Measurements from ENCODE around the gene SUPT5H. TPM values are rescaled to one million over a fixed set of nuclear protein-coding genes. Genes with fewer than 3 reads are reported as not detected.
A peak's percentile ranks its signal among the peaks of the same experiment; 100 is the strongest.

SUPT5H gene
- total RNA-seq, 1 donor from 2014 or later, result 142 TPM

DNA sequence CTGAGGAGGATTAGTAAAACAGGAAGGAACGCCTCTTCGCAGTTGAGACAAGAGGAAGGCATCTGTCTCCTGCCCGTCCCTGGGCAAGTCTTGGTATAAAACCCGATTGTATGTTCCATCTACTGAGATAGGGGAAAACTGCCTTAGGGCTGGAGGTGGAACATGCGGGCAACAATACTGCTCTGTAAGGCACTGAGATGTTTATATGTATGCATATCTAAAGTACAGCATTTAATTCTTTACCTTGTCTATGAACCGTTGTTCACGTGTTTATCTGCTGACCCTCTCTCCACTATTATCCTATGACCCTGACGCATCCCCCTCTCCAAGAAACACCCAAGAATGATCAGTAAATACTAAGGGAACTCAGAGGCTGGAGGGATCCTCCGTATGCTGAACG, 34.5 kb downstream of the SUPT5H start:
- no peaks in the 10 kb centered on the region for H3K27me3 Mint-ChIP-seq
- H3K9me3 Mint-ChIP-seq, result no peaks in the 10 kb centered on the region
- no peak for DNase-seq (ENCODE audit: extremely low spot score, unreplicated experiment)
- peak overlapping the region; percentile 95 for H3K4me3 Mint-ChIP-seq
- TF ChIP-seq, protein P1, sequence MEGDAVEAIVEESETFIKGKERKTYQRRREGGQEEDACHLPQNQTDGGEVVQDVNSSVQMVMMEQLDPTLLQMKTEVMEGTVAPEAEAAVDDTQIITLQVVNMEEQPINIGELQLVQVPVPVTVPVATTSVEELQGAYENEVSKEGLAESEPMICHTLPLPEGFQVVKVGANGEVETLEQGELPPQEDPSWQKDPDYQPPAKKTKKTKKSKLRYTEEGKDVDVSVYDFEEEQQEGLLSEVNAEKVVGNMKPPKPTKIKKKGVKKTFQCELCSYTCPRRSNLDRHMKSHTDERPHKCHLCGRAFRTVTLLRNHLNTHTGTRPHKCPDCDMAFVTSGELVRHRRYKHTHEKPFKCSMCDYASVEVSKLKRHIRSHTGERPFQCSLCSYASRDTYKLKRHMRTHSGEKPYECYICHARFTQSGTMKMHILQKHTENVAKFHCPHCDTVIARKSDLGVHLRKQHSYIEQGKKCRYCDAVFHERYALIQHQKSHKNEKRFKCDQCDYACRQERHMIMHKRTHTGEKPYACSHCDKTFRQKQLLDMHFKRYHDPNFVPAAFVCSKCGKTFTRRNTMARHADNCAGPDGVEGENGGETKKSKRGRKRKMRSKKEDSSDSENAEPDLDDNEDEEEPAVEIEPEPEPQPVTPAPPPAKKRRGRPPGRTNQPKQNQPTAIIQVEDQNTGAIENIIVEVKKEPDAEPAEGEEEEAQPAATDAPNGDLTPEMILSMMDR (conservative IDR thresholded peaks at IDR 0.05), result no peak
- peaks cover 9% of the 10 kb centered on the region for H3K36me3 Mint-ChIP-seq
- peaks cover 22% of the 10 kb centered on the region for H3K4me1 Mint-ChIP-seq (ENCODE audit: unreplicated experiment)
- H3K27ac Mint-ChIP-seq, result peak overlapping the region; percentile 97

DNA sequence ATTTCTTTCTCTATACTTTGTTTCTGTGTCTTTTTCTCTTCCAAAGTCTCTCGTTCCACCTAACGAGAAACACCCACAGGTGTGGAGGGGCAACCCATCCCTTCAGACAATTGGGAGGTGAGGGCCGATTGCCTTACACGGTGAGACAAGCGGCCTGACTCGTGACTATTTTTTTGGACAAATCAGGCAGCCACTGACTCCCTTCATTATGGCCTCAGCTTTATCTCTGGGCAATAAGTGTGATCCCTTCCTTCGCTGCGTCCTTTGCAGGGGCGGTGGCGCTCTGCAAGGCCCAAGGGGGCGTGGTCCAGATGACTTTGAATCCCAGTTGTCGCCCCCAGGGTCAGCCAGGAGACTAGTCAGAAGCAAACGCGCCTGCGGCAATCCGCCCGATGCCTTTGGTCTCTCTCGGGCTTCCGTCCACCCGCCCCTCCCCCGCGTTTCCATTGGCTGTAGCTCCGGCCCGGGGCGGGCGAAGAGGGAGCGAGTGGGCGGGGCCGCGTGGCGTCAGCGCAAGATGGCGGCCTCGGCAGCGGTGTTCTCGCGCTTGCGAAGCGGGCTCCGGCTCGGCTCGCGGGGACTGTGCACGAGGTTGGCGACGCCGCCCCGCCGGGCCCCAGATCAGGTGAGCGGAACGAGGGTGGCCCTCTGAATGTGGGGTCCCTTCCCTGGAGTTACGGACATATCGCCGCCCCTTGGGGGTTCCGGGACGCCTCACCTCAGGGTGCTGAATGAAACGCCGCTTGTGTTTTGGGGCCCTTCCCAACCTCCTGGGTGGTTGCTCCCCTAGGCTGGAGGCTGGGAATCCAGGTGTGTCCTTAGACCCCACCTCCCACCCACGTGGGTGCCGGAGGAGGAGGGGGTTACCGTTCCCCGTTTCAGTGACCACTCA, 35.2 kb downstream of the SUPT5H start, which contains the start of gene TIMM50:
TIMM50 (plus strand) TSS at position 502 of the 892 bp plus-strand sequence; CDS start at position 518, 16 bp downstream.
- Mint-ChIP-seq H3K4me3 (peak within 1 kb of the TSS; percentile 95), H3K27me3 (no peaks in the 10 kb centered on the region), H3K9me3 (no peaks in the 10 kb centered on the region), H3K4me1 (ENCODE audit: unreplicated experiment) (peaks cover 22% of the 10 kb centered on the region), H3K27ac (peak within 1 kb of the TSS; percentile 97), H3K36me3 (peaks cover 9% of the 10 kb centered on the region)
- TF ChIP-seq, protein P1 (conservative IDR thresholded peaks at IDR 0.05), result no peak
- DNase-seq (ENCODE audit: extremely low spot score, unreplicated experiment), result peak; percentile 98

DNA sequence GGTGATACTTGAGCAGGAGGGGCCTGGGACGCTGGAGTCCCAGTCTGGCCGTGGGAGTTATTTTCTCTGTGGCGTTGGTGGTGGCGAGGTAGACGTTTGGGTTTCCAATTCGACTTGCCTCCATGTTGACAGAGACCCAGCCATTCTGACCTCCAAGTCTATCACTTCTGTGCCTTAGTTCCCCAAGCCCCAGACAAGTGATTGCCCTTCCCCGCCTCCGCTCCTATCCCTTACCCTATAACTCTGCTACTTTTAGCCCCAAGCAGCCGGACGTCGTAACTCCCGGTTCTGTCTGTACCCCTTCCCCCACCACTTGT, 35.8 kb downstream of the SUPT5H start:
- peaks cover 9% of the 10 kb centered on the region for H3K36me3 Mint-ChIP-seq
- no peaks in the 10 kb centered on the region for H3K9me3 Mint-ChIP-seq
- no peaks in the 10 kb centered on the region for H3K27me3 Mint-ChIP-seq

DNA sequence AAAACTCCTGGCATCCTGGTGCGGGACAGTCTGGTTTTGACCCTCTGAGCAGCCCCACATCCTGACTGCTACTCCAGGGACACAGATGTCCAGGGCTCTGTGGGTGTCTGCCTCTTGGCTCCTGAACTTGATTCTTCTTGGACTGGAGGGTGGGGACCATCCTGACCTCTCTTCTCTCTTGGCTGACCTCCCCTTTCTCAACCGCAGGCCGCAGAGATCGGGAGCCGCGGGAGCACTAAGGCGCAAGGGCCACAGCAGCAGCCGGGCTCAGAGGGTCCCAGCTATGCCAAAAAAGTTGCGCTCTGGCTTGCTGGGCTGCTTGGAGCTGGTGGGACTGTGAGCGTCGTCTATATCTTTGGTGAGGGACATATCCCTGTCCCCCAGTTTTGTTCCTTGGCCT, 36.3 kb downstream of the SUPT5H start:
- Mint-ChIP-seq H3K4me1 (ENCODE audit: unreplicated experiment) (peaks cover 22% of the 10 kb centered on the region), H3K27ac (peak overlapping the region; percentile 92), H3K4me3 (peak overlapping the region; percentile 95), H3K9me3 (no peaks in the 10 kb centered on the region), H3K36me3 (peaks cover 8% of the 10 kb centered on the region), H3K27me3 (no peaks in the 10 kb centered on the region)
- TF ChIP-seq, protein P1 (conservative IDR thresholded peaks at IDR 0.05), result no peak
- DNase-seq (ENCODE audit: extremely low spot score, unreplicated experiment), result no peak

More for the DNA sequence above, 35.8 kb downstream of the SUPT5H start:
- peak overlapping the region; percentile 95 for H3K4me3 Mint-ChIP-seq
- DNase-seq (ENCODE audit: extremely low spot score, unreplicated experiment), result no peak
- H3K4me1 Mint-ChIP-seq (ENCODE audit: unreplicated experiment), result peaks cover 22% of the 10 kb centered on the region
- H3K27ac Mint-ChIP-seq, result peak overlapping the region; percentile 92
- TF ChIP-seq, protein P1 (conservative IDR thresholded peaks at IDR 0.05), result no peak

DNA sequence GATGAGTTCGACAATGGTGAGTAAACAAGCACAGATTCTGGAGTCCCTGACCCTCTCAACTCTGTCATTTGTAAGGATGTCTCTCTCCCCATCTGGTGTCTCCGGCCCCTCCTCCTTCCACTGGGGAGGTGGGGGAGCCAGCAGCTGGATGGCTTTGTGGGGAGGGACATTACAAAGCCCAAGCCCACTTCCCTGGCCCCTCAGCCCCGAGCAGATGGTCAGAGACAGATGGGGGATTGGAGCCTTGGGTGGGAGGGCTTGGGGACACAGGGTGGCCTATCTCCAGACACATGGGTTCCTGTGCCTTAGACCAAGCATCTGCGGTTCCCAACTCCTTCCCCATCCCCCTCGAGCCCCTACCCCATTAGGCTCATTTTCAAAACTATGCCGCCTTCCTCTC, 37.8 kb downstream of the SUPT5H start:
- Mint-ChIP-seq H3K27me3 (no peaks in the 10 kb centered on the region), H3K36me3 (peaks cover 9% of the 10 kb centered on the region), H3K4me3 (peak overlapping the region; percentile 62), H3K27ac (peak overlapping the region; percentile 72), H3K9me3 (no peaks in the 10 kb centered on the region), H3K4me1 (ENCODE audit: unreplicated experiment) (peaks cover 22% of the 10 kb centered on the region)
- no peak for DNase-seq (ENCODE audit: extremely low spot score, unreplicated experiment)
- TF ChIP-seq, protein P1 (conservative IDR thresholded peaks at IDR 0.05), result no peak

All from type B pancreatic cell (in vitro differentiated cells).